Measurements from ENCODE around the gene NEDD9.
A peak's percentile ranks its signal among the peaks of the same experiment; 100 is the strongest.

The NEDD9 gene, protein sequence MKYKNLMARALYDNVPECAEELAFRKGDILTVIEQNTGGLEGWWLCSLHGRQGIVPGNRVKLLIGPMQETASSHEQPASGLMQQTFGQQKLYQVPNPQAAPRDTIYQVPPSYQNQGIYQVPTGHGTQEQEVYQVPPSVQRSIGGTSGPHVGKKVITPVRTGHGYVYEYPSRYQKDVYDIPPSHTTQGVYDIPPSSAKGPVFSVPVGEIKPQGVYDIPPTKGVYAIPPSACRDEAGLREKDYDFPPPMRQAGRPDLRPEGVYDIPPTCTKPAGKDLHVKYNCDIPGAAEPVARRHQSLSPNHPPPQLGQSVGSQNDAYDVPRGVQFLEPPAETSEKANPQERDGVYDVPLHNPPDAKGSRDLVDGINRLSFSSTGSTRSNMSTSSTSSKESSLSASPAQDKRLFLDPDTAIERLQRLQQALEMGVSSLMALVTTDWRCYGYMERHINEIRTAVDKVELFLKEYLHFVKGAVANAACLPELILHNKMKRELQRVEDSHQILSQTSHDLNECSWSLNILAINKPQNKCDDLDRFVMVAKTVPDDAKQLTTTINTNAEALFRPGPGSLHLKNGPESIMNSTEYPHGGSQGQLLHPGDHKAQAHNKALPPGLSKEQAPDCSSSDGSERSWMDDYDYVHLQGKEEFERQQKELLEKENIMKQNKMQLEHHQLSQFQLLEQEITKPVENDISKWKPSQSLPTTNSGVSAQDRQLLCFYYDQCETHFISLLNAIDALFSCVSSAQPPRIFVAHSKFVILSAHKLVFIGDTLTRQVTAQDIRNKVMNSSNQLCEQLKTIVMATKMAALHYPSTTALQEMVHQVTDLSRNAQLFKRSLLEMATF

DNA sequence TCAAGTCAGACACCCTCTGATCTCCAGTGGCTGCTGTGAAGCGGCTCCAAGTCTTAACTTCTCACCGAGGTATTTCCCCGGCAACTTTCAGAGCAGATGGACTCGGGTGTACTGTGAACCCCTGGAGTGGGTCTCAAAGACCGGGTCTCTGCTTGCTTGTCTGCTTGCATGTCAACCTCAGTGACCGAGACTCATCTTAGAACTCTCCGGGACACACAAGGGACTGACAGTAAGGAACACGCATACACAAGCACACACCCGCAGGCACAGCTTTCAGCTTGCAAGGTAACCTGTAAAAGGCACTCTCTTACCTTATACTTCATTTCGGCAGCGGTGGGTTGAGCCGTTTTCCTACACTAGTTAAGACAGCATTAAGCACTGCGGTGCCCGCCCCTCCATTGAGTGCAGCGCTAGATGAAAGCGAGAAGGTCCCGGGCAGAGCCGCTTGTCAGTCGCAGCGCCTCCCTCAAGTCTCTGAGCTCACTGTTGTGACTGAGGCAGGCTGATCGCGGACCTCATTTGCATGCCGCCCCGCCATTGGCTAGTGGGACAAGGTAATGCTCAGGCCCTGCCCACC lies at the start of gene NEDD9:
Gene NEDD9, minus strand, starts transcription at position 476 of the 577 bp plus-strand sequence. Its CDS starts 153 bp downstream, at position 323.
- Histone ChIP-seq H3K9me3 (ENCODE audit: control insufficient read depth in 2 of 2, low read length in 2 of 2) (no peaks in the 10 kb centered on the region), H3K27ac (ENCODE audit: low read depth in 2 of 2, low read length in 2 of 2) (peak within 1 kb of the TSS; percentile 91 to 95), H3K4me3 (ENCODE audit: low read length in 2 of 2) (peak within 1 kb of the TSS; percentile 94 to 98), H3K36me3 (ENCODE audit: control insufficient read depth in 2 of 2, insufficient read depth in 2 of 2, low read length in 2 of 2) (no peaks in the 10 kb centered on the region), H3K27me3 (ENCODE audit: control insufficient read depth in 2 of 2, insufficient read depth in 2 of 2, low read length in 2 of 2) (no peaks in the 10 kb centered on the region), H3K4me1 (ENCODE audit: control insufficient read depth in 2 of 2, insufficient read depth in 2 of 2, low read length in 2 of 2) (peaks cover 11 to 16% of the 10 kb centered on the region in 2 donors), H3K9ac (ENCODE audit: low read depth in 1 of 2, low read length in 2 of 2) (peak within 1 kb of the TSS; percentile 93 to 97)

DNA sequence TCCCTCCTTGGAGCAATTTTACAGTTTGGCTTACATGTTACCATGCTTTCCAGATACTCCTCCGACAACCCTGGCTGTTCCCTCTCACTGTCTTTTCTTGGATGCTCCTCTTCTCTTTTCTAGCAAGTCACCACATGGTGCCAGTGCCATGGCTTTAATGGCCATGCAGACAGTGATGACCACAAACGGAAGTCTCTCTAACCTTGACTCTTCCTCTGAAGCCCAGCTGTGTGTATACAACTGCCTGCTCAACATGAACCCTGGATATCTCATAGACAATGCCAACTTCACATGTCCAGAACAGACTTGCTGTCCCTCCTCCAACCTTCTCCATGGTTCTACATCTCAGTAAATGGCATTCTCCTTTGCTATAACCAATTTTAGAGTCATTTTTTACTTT lies 49.8 kb upstream of the NEDD9 start:
- Histone ChIP-seq H3K27me3 (ENCODE audit: control insufficient read depth in 2 of 2, insufficient read depth in 2 of 2, low read length in 2 of 2) (no peaks in the 10 kb centered on the region), H3K27ac (ENCODE audit: low read depth in 2 of 2, low read length in 2 of 2) (peak overlapping the region; percentile 50 to 92), H3K9me3 (ENCODE audit: control insufficient read depth in 2 of 2, low read length in 2 of 2) (no peaks in the 10 kb centered on the region), H3K4me3 (ENCODE audit: low read length in 2 of 2) (no peak overlapping the region), H3K4me1 (ENCODE audit: control insufficient read depth in 2 of 2, insufficient read depth in 2 of 2, low read length in 2 of 2) (peaks cover 16 to 46% of the 10 kb centered on the region in 2 donors), H3K9ac (ENCODE audit: low read depth in 1 of 2, low read length in 2 of 2) (no peak overlapping the region), H3K36me3 (ENCODE audit: control insufficient read depth in 2 of 2, insufficient read depth in 2 of 2, low read length in 2 of 2) (no peaks in the 10 kb centered on the region)

DNA sequence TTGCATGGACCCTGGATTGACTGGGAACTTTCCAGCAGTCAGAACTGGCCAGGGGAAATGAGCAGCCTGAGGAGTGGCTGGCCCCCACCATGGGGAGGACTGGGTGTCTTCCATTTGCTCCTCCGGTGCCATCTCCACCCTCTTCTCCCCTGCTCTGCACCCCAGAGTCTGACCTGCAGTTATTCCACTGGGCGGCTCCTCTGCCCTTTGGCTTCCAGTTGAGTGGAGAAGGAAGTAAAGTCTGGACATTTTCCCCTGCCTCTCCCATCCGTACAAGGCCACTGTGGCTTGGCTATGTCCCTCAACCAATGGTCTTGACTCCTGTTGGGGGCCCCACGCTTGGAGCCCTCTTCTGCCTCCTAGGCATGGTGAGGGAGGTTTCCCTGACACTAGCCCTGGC lies 47.9 kb upstream of the NEDD9 start:
- H3K36me3 ChIP-seq (ENCODE audit: control insufficient read depth in 2 of 2, insufficient read depth in 2 of 2, low read length in 2 of 2): no peaks in the 10 kb centered on the region
- no peak overlapping the region for H3K4me3 ChIP-seq (ENCODE audit: low read length in 2 of 2)
- H3K27me3 ChIP-seq (ENCODE audit: control insufficient read depth in 2 of 2, insufficient read depth in 2 of 2, low read length in 2 of 2): no peaks in the 10 kb centered on the region
- peak overlapping the region; percentile 24 to 67 for H3K27ac ChIP-seq (ENCODE audit: low read depth in 2 of 2, low read length in 2 of 2)
- no peaks in the 10 kb centered on the region for H3K9me3 ChIP-seq (ENCODE audit: control insufficient read depth in 2 of 2, low read length in 2 of 2)
- H3K4me1 ChIP-seq (ENCODE audit: control insufficient read depth in 2 of 2, insufficient read depth in 2 of 2, low read length in 2 of 2): peaks cover 28 to 60% of the 10 kb centered on the region in 2 donors
- no peak overlapping the region for H3K9ac ChIP-seq (ENCODE audit: low read depth in 1 of 2, low read length in 2 of 2)

DNA sequence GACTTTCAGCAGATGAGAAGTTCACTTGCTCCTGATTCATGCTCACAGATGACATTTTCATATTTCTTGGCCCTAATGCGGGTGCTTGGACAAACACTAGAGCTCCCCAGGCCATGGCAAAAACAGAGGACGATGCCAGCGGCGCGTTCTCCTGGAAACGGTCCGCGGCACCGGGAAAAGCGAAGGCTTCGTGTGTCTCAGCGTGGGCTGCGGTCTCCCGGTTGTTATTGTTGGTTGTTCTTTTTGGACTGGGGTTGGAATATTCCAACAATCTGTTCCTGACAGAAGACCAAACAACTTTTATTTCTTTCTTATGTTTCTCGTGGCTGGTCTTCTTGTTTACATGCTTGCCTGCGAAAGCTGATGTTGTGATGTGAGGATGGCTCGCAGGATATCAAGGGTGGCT lies 46.8 kb upstream of the NEDD9 start:
- no peaks in the 10 kb centered on the region for H3K9me3 ChIP-seq (ENCODE audit: control insufficient read depth in 2 of 2, low read length in 2 of 2)
- H3K4me3 ChIP-seq (ENCODE audit: low read length in 2 of 2): no peak overlapping the region
- H3K27ac ChIP-seq (ENCODE audit: low read depth in 2 of 2, low read length in 2 of 2): no peak overlapping the region
- no peaks in the 10 kb centered on the region for H3K36me3 ChIP-seq (ENCODE audit: control insufficient read depth in 2 of 2, insufficient read depth in 2 of 2, low read length in 2 of 2)
- H3K4me1 ChIP-seq (ENCODE audit: control insufficient read depth in 2 of 2, insufficient read depth in 2 of 2, low read length in 2 of 2): peaks cover 28 to 70% of the 10 kb centered on the region in 2 donors
- no peak overlapping the region for H3K9ac ChIP-seq (ENCODE audit: low read depth in 1 of 2, low read length in 2 of 2)
- H3K27me3 ChIP-seq (ENCODE audit: control insufficient read depth in 2 of 2, insufficient read depth in 2 of 2, low read length in 2 of 2): no peaks in the 10 kb centered on the region

DNA sequence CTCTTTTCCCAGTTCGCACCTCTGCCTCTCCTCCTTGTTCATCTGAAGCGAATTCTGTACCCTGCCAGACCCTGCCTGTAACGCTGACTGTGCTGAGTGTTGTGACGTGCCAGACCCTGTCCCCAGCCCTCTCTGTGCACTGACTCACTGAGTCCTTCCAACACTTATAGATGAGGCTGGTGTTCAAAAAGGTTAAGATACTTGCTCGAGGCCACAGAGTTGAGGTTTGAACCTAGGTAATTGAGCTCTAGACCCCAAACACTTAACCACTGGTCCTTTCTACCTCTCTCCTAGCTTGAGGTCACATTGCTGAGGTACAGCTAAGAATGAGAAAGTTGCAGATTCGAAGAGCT lies 45.7 kb upstream of the NEDD9 start:
- Histone ChIP-seq H3K4me1 (ENCODE audit: control insufficient read depth in 2 of 2, insufficient read depth in 2 of 2, low read length in 2 of 2) (peaks cover 27 to 71% of the 10 kb centered on the region in 2 donors), H3K27me3 (ENCODE audit: control insufficient read depth in 2 of 2, insufficient read depth in 2 of 2, low read length in 2 of 2) (no peaks in the 10 kb centered on the region), H3K9ac (ENCODE audit: low read depth in 1 of 2, low read length in 2 of 2) (no peak overlapping the region), H3K9me3 (ENCODE audit: control insufficient read depth in 2 of 2, low read length in 2 of 2) (no peaks in the 10 kb centered on the region), H3K36me3 (ENCODE audit: control insufficient read depth in 2 of 2, insufficient read depth in 2 of 2, low read length in 2 of 2) (no peaks in the 10 kb centered on the region), H3K4me3 (ENCODE audit: low read length in 2 of 2) (no peak overlapping the region), H3K27ac (ENCODE audit: low read depth in 2 of 2, low read length in 2 of 2) (no peak overlapping the region)

DNA sequence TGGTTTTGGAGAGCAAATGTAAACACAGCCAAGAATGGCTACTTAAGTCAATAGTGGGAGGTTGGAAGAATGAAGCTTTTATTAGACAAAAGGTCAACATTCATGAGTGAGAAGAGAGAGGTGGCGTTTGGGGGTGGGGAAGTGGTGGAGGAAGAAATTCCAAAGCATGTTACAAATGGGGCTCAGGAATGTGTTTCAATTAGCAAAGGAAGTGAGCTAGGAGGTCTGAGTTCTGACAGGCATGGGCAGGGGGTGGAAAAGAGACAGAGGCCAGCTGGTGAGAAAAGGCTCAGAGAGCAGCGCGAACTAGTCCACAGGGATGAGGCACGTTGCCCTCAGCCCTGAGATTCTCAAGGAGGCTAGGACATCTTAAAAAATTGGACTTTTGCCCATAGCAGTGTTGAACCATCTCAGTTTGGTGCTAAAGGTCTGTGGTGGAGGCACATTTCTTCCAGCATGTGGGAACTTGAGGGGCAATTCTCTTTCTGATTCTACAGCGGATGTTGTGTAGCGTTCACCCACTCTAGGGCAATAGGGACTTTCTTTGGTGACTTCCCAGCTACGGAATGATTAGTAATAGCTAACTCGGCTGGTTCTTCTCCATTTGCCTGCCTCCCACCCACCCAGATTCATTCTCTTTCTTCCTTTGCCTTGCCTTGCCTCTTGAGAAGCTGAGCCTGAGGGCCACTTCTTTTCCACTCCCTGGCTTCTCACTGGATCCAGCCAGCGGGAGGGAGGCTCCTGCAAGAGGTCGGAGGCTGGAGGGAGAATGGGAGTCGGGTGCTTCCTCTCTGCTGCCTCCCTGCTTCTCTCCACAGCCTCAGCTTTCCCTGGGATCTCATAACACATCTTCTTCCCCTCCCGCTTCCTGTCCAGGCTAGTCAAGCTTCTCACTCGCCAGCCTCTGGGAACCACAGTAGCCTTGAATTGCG lies 45.1 kb upstream of the NEDD9 start:
- H3K4me3 ChIP-seq (ENCODE audit: low read length in 2 of 2): peak overlapping the region in 1 of 2 donors; percentile 8
- no peak overlapping the region for H3K27ac ChIP-seq (ENCODE audit: low read depth in 2 of 2, low read length in 2 of 2)
- H3K36me3 ChIP-seq (ENCODE audit: control insufficient read depth in 2 of 2, insufficient read depth in 2 of 2, low read length in 2 of 2): no peaks in the 10 kb centered on the region
- no peaks in the 10 kb centered on the region for H3K9me3 ChIP-seq (ENCODE audit: control insufficient read depth in 2 of 2, low read length in 2 of 2)
- no peaks in the 10 kb centered on the region for H3K27me3 ChIP-seq (ENCODE audit: control insufficient read depth in 2 of 2, insufficient read depth in 2 of 2, low read length in 2 of 2)
- H3K4me1 ChIP-seq (ENCODE audit: control insufficient read depth in 2 of 2, insufficient read depth in 2 of 2, low read length in 2 of 2): peaks cover 27 to 68% of the 10 kb centered on the region in 2 donors
- H3K9ac ChIP-seq (ENCODE audit: low read depth in 1 of 2, low read length in 2 of 2): peak overlapping the region in 1 of 2 donors; percentile 7

DNA sequence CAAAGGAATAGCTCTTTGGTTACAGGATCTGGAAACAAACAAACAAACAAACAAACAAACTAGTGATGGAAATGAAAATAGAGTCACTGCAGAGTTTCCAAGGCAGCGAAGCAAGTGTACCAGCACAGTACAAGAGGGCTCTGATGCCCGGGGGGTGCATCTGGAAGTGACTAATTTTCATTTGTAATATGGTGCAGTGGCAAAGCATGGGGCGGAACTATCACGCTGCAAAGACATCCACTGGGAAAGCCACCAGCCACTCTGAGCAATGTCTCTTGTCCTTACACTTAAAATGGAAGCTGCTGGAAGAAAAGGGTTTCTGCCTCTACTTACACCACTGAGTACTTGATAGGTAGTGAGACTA lies 44.4 kb upstream of the NEDD9 start:
- peak overlapping the region in 1 of 2 donors; percentile 8 for H3K9ac ChIP-seq (ENCODE audit: low read depth in 1 of 2, low read length in 2 of 2)
- H3K27ac ChIP-seq (ENCODE audit: low read depth in 2 of 2, low read length in 2 of 2): no peak overlapping the region
- peaks cover 28 to 70% of the 10 kb centered on the region in 2 donors for H3K4me1 ChIP-seq (ENCODE audit: control insufficient read depth in 2 of 2, insufficient read depth in 2 of 2, low read length in 2 of 2)
- no peaks in the 10 kb centered on the region for H3K36me3 ChIP-seq (ENCODE audit: control insufficient read depth in 2 of 2, insufficient read depth in 2 of 2, low read length in 2 of 2)
- H3K9me3 ChIP-seq (ENCODE audit: control insufficient read depth in 2 of 2, low read length in 2 of 2): no peaks in the 10 kb centered on the region
- no peaks in the 10 kb centered on the region for H3K27me3 ChIP-seq (ENCODE audit: control insufficient read depth in 2 of 2, insufficient read depth in 2 of 2, low read length in 2 of 2)
- peak overlapping the region in 1 of 2 donors; percentile 8 for H3K4me3 ChIP-seq (ENCODE audit: low read length in 2 of 2)

DNA sequence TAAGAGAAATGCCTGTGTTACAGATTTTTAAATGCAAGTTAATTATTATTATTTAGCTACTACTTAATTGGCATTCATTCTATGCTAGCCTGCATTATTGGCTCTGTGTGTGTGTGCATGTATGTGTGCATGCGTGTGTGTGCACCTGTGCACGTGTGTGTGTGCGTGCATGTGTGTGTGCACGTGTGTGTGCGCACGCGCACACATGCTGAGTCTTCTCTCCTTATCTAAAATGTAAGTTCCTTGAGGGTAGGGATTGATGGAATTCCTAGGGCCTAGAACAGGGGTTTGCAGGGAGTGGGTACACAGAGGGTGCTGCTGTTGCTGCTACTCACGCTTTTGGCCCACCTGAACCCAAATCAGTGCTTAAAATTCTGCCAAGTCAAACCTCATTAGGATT lies 43.8 kb upstream of the NEDD9 start:
- no peak overlapping the region for H3K9ac ChIP-seq (ENCODE audit: low read depth in 1 of 2, low read length in 2 of 2)
- H3K36me3 ChIP-seq (ENCODE audit: control insufficient read depth in 2 of 2, insufficient read depth in 2 of 2, low read length in 2 of 2): no peaks in the 10 kb centered on the region
- H3K9me3 ChIP-seq (ENCODE audit: control insufficient read depth in 2 of 2, low read length in 2 of 2): no peaks in the 10 kb centered on the region
- H3K27me3 ChIP-seq (ENCODE audit: control insufficient read depth in 2 of 2, insufficient read depth in 2 of 2, low read length in 2 of 2): no peaks in the 10 kb centered on the region
- H3K4me1 ChIP-seq (ENCODE audit: control insufficient read depth in 2 of 2, insufficient read depth in 2 of 2, low read length in 2 of 2): peaks cover 33 to 74% of the 10 kb centered on the region in 2 donors
- H3K4me3 ChIP-seq (ENCODE audit: low read length in 2 of 2): no peak overlapping the region
- peak overlapping the region; percentile 60 to 94 for H3K27ac ChIP-seq (ENCODE audit: low read depth in 2 of 2, low read length in 2 of 2)

DNA sequence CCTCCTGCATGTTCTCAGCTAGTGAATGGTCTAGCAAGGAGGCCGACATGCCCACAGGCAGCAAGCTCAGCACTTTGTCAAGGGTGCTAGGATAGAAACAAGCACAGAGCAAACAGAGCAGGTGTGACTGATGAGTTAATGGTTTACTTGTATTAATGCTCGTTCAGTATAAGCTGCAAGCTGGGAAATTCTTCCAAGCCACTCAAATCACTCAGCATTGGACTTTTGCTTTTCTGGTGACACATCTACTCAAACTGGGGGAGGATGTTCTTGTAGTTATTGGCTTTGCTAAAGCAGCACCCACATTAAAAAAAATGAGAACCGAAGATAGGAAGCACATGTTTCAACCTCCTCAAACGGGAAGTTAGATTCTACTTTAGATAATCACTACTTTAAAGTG lies 43.1 kb upstream of the NEDD9 start:
- Histone ChIP-seq H3K27me3 (ENCODE audit: control insufficient read depth in 2 of 2, insufficient read depth in 2 of 2, low read length in 2 of 2) (no peaks in the 10 kb centered on the region), H3K9ac (ENCODE audit: low read depth in 1 of 2, low read length in 2 of 2) (no peak overlapping the region), H3K9me3 (ENCODE audit: control insufficient read depth in 2 of 2, low read length in 2 of 2) (no peaks in the 10 kb centered on the region), H3K27ac (ENCODE audit: low read depth in 2 of 2, low read length in 2 of 2) (peak overlapping the region; percentile 60 to 94), H3K4me1 (ENCODE audit: control insufficient read depth in 2 of 2, insufficient read depth in 2 of 2, low read length in 2 of 2) (peaks cover 32 to 78% of the 10 kb centered on the region in 2 donors), H3K4me3 (ENCODE audit: low read length in 2 of 2) (no peak overlapping the region), H3K36me3 (ENCODE audit: control insufficient read depth in 2 of 2, insufficient read depth in 2 of 2, low read length in 2 of 2) (no peaks in the 10 kb centered on the region)
